Fibroblast of the aortic adventitia (primary cell): ENCODE data around the gene OBSCN. TPM values are rescaled to one million over a fixed set of nuclear protein-coding genes. Genes with fewer than 3 reads are reported as not detected.

ENCODE experiments used
- DNase-seq: peaks from one replicate; pipeline ENCODE4 v3.0.0-alpha.2; 2010; ENCODE audit warnings: low read depth
- H3K4me3 ChIP-seq: 2 replicates; pipeline ENCODE4 v1.5.1; 2011; ENCODE audit warnings: low read depth, mild to moderate bottlenecking, control low read depth, low read length, moderate library complexity
- total RNA-seq: library from RNA; depleted of rRNA; stranded (reverse); fragments of >200 nt; gene quantifications from 2 replicates; pipeline ENCODE4 v1.2.3, GENCODE V29; 2012; ENCODE audit warnings: low replicate concordance
- TF ChIP-seq, protein P1 (sequence below): IDR thresholded peaks from 2 replicates; pipeline ENCODE4 v1.5.1; 2011; ENCODE audit warnings: mild to moderate bottlenecking, low read length, control low read depth, inconsistent platforms; ENCODE audit not compliant: insufficient read depth

The OBSCN gene
- total RNA-seq, 1 donor = 0.99 TPM

DNA sequence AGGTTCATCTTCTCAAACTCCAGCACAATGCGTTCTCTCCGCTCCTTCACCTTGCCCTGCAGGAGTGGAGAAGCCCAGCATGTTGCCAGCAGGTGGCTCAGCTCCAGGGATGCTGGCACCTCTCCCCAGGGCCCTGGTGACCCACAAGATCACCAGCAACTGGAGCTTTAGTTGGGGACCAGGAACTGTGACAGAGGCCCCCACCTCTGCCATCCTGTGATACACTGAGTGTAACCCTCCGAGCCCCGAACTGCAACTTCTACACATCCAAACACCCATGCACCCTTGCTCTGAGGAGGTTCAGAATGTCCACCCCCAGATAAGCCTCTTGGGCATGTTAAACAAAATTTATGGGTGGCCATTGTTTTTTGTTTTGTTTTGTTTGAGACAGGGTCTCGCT is 203.3 kb downstream of the OBSCN start:
- H3K4me3 ChIP-seq = no peak overlapping the region
- TF ChIP-seq, protein P1, sequence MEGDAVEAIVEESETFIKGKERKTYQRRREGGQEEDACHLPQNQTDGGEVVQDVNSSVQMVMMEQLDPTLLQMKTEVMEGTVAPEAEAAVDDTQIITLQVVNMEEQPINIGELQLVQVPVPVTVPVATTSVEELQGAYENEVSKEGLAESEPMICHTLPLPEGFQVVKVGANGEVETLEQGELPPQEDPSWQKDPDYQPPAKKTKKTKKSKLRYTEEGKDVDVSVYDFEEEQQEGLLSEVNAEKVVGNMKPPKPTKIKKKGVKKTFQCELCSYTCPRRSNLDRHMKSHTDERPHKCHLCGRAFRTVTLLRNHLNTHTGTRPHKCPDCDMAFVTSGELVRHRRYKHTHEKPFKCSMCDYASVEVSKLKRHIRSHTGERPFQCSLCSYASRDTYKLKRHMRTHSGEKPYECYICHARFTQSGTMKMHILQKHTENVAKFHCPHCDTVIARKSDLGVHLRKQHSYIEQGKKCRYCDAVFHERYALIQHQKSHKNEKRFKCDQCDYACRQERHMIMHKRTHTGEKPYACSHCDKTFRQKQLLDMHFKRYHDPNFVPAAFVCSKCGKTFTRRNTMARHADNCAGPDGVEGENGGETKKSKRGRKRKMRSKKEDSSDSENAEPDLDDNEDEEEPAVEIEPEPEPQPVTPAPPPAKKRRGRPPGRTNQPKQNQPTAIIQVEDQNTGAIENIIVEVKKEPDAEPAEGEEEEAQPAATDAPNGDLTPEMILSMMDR = no peak
- no peak for DNase-seq

DNA sequence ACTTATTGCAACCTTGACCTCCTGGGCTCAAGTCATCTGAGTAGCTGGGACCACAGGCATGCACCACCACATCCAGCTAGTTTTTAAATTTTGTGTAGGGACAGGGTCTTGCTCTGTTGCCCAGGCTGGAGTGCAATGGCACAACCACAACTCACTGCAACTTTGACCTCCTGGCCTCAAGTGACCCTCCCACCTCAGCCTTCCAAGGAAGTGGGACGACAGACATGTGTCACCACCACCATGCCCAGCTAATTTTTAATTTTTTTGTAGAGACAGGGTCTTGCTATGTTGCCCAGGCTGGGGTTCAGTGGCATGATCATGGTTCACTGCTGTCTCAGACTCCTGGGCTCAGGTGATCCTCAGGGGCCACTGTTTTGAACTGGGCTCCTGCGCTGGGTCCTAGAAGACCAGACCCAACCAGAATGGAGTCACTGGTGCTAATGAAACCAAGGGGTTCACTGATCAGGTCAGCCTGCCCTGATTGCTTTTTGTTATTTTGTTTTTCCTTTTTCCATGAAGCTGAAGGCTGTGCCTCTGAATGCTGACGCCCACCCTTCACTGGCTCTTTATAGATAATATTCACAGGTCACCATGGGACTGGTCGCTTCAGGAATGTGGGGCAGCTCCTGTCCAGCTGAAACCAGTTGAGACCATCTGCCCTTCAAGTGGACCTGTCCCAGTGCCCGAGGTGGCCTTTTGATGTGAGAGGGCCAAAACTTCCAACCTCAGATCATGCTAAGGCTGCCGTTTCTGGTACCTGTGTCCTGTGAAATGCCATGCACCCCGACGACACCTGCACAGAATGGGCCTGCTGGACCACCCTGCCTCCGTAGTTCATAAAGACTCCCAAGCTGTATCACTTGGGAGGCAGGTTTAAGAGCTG is 203.9 kb downstream of the OBSCN start:
- TF ChIP-seq, protein P1 = no peak
- no peak for DNase-seq
- H3K4me3 ChIP-seq = no peak overlapping the region

- no peak for DNase-seq
- H3K4me3 ChIP-seq = no peak overlapping the region
- TF ChIP-seq, protein P1 = no peak
Measured at GRCh38 chr1:228413241-228414010, 205.6 kb downstream of the OBSCN start.

GRCh38 chr1:228414511-228415211 is 206.8 kb downstream of the OBSCN start:
- H3K4me3 ChIP-seq = no peak overlapping the region
- TF ChIP-seq, protein P1 = no peak
- no peak for DNase-seq

DNA sequence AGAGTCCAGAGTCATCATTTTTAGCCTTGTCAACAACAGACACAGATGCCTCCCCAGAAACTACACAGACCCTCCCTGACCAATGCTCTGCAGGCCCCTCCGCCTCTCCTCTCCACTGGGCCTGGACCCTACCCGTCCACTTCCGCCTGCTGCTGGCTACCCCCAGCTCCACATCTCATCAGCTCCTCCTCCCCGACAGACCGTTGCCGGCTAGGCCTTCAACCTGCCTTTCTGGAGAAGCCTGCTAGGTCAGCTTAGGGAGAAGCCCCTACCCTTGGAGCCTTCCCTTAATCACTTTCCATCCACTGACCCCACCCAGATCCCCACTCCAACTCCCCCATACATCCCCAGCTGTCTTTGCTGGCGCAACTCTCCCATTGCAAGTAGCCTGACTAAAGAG is 207.4 kb downstream of the OBSCN start:
- TF ChIP-seq, protein P1 = no peak
- DNase-seq = no peak

DNA sequence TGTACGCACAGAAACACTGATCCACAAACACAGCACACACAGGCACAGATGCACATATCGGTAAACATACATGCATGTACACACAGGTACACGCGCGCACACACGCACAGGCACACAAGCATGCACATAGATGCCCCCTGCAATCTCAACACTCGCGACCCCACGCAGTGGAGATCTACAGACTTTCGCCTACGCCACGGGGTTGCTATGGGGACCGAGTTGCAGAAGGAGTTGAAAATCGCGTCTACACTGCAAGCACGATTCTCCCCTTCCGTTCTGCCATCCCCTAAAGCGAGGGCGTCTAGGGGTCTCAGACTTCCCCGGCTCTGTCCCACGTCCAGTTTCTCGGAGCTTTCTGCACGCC is 208.0 kb downstream of the OBSCN start:
- TF ChIP-seq, protein P1 = no peak
- peak overlapping the region; percentile 41 for H3K4me3 ChIP-seq
- DNase-seq = no peak

More for the DNA sequence above, 207.4 kb downstream of the OBSCN start:
- no peak overlapping the region for H3K4me3 ChIP-seq
